Body of pancreas (tissue), 4 donors: Measurements from ENCODE around the gene GNAI1. TPM values are rescaled to one million over a fixed set of nuclear protein-coding genes. Genes with fewer than 3 reads are reported as not detected.

Experiments used
- ATAC-seq: fragments of 150-250 bp; one replicate; pipeline ENCODE4 v1.9.1; 2016
- DNase-seq, 4 donors: peaks; one replicate each; pipeline ENCODE4 v3.0.0-alpha.2; 2019
- H3K27ac ChIP-seq, 4 donors: fragments of 200-600 bp; sonication (generic); 1 replicate in 3 of 4; 2 replicates in 1 of 4; pipeline versions ENCODE4 v1.5.1 to v1.6.1; 2016 to 2019; ENCODE audit warnings: mild to moderate bottlenecking in 1 of 4, mixed read lengths in 1 of 4, moderate library complexity in 1 of 4
- H3K27me3 ChIP-seq, 2 donors: fragments of 200-600 bp; sonication (generic); one replicate each; pipeline ENCODE4 v1.6.0; 2016; ENCODE audit warnings: mild to moderate bottlenecking in 1 of 2
- H3K36me3 ChIP-seq, 2 donors: fragments of 200-600 bp; sonication (generic); replicated peaks in 1 of 2; 2 replicates each; pipeline ENCODE4 v1.5.1; 2016; ENCODE audit warnings: low read depth in 2 of 2; ENCODE audit not compliant: insufficient read depth in 1 of 2
- H3K4me1 ChIP-seq: fragments of 200-600 bp; sonication (generic); one replicate; pipeline ENCODE4 v1.6.0; 2016
- H3K4me3 ChIP-seq, 2 donors: fragments of 200-600 bp; sonication (generic); 1 replicate in 1 of 2; 2 replicates in 1 of 2; pipeline ENCODE4 v1.5.1; 2016 to 2019
- H3K9me3 ChIP-seq, 3 donors: fragments of 200-600 bp; sonication (generic); 1 replicate in 2 of 3; 2 replicates in 1 of 3; pipeline ENCODE4 v1.5.1; 2016
- POLR2A ChIP-seq, 3 donors: fragments of 450-650 bp; IDR thresholded peaks; one replicate each; pipeline ENCODE4 v1.6.1; 2016; ENCODE audit warnings: antibody characterized with exemption in 3 of 3, mild to moderate bottlenecking in 2 of 3
- WGBS, 2 donors: methylation state at CpG; one replicate each; pipeline ENCODE4 v1.1.5; 2017; 5-methylcytosine and 5-hydroxymethylcytosine counted together
- intact Hi-C: fragments of 100-400 bp; cut with DNase I; formaldehyde crosslinking; loops from one replicate; pipeline ENCODE4 v1.15.1; 2023
- total RNA-seq, 2 donors: library from RNA; depleted of rRNA; stranded (reverse); fragments of >200 nt; gene quantifications; one replicate each; pipeline ENCODE4 v1.1.0, GENCODE V29; 2016
- TF ChIP-seq, protein P1 (sequence below), 7 experiments: fragments of 450-650 bp in 4 of 7; fragments of 200-600 bp in 3 of 7; sonication (generic) in 3 of 7; IDR thresholded peaks; one replicate each; pipeline ENCODE4 v1.5.1; 2016 to 2019; ENCODE audit warnings: antibody characterized with exemption in 7 of 7

The GNAI1 gene
- total RNA-seq, 2 donors from 2014 or later, result 9.1 to 16.5 TPM

- DNase-seq (no peak), ATAC-seq (no peak)
- no peaks in the 10 kb centered on the region for H3K9me3 ChIP-seq
- no peaks in the 10 kb centered on the region for H3K27me3 ChIP-seq
- no peaks in the 10 kb centered on the region for H3K36me3 ChIP-seq
- WGBS, 2 donors, result 83 to 95% methylated on average over 2 of the region's 2 CpGs
- no peak overlapping the region for H3K4me3 ChIP-seq
- TF ChIP-seq, protein P1, sequence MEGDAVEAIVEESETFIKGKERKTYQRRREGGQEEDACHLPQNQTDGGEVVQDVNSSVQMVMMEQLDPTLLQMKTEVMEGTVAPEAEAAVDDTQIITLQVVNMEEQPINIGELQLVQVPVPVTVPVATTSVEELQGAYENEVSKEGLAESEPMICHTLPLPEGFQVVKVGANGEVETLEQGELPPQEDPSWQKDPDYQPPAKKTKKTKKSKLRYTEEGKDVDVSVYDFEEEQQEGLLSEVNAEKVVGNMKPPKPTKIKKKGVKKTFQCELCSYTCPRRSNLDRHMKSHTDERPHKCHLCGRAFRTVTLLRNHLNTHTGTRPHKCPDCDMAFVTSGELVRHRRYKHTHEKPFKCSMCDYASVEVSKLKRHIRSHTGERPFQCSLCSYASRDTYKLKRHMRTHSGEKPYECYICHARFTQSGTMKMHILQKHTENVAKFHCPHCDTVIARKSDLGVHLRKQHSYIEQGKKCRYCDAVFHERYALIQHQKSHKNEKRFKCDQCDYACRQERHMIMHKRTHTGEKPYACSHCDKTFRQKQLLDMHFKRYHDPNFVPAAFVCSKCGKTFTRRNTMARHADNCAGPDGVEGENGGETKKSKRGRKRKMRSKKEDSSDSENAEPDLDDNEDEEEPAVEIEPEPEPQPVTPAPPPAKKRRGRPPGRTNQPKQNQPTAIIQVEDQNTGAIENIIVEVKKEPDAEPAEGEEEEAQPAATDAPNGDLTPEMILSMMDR (IDR thresholded peaks at IDR 0.05), result no peak
- no peak for TF ChIP-seq POLR2A (IDR thresholded peaks at IDR 0.05)
- intact Hi-C loops, result no loop called here
- H3K4me1 ChIP-seq, result no peaks in the 10 kb centered on the region
- H3K27ac ChIP-seq, result no peak overlapping the region
Observed at GRCh38 chr7:80206763-80207162, 72.1 kb downstream of the GNAI1 start.

DNA sequence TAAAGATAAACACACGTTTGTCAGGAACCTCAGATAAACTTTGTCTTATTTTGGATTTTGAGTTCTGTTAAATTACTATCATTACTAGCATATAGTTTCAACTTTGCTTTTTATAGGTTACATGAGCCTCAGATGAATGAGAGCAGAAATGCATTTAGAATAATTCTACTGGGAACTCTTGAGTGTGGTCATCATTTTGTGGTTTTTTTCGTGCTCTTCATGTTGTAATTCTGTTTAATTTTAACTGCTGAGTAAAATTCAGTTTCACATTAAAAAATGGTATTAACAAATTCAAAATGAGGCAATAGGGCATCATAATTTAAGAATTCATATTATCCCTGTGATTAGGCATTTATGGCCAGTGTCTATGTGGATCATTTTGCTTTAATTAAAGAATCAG, 72.9 kb downstream of the GNAI1 start:
- Histone ChIP-seq H3K36me3 (no peaks in the 10 kb centered on the region), H3K9me3 (no peaks in the 10 kb centered on the region), H3K27me3 (no peaks in the 10 kb centered on the region), H3K27ac (no peak overlapping the region), H3K4me1 (no peaks in the 10 kb centered on the region), H3K4me3 (no peak overlapping the region)
- no peak for ATAC-seq
- TF ChIP-seq, protein P1 (IDR thresholded peaks at IDR 0.05), result no peak
- TF ChIP-seq POLR2A (IDR thresholded peaks at IDR 0.05), result no peak
- intact Hi-C loops, result no loop called here
- WGBS, 2 donors, result 42 to 47% methylated on average over 2 of the region's 2 CpGs
- no peak for DNase-seq

DNA sequence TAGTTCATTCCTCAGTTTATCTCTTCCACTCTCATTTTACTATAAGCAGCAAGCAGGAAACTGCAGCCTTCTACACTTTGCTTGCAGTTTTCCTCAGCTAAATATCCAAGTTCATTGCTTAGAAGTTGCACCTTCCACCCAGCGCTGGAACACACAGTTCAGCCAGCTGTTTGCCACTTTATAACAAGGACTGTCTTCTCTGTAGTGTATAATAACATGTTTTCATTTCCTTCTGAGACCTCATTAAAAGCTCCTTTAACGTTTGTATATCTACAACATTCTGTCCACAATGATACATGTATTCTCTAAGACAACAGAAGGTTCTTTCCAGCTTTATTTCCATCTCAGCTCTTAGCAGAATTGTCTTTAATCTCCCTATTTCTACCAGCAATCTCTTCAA, 74.1 kb downstream of the GNAI1 start:
- intact Hi-C loops, result no loop called here
- no peaks in the 10 kb centered on the region for H3K36me3 ChIP-seq
- no peak overlapping the region for H3K27ac ChIP-seq
- H3K4me1 ChIP-seq, result no peaks in the 10 kb centered on the region
- TF ChIP-seq, protein P1 (IDR thresholded peaks at IDR 0.05), result no peak
- TF ChIP-seq POLR2A (IDR thresholded peaks at IDR 0.05), result no peak
- no peaks in the 10 kb centered on the region for H3K27me3 ChIP-seq
- no peak for DNase-seq
- H3K4me3 ChIP-seq, result no peak overlapping the region
- 74 to 80% methylated on average over 2 of the region's 2 CpGs for WGBS, 2 donors
- no peaks in the 10 kb centered on the region for H3K9me3 ChIP-seq
- no peak for ATAC-seq

DNA sequence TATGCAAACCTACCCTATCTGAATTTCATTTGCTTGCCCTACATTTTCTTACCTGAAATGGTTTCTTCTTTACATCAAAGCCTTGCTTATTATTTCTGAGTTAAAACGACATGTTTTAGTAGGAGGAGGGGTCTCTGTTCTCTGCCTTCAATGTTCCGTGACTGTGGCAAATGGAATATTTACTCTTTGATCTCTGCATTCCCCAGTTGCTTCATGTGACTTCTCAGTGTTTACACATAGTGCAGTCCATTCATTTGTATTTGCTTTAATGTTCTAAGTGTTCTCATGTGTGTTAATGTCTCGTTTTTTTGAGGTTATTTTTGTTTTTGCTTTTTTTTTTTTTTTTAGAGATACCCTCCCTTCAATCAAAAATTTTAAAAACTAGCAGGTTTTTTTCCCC, 75.8 kb downstream of the GNAI1 start:
- Histone ChIP-seq H3K27ac (no peak overlapping the region), H3K4me1 (no peaks in the 10 kb centered on the region), H3K27me3 (no peaks in the 10 kb centered on the region), H3K36me3 (no peaks in the 10 kb centered on the region), H3K9me3 (no peaks in the 10 kb centered on the region), H3K4me3 (no peak overlapping the region)
- no peak for DNase-seq
- WGBS, 2 donors, result 12 to 18% methylated on average over 3 of the region's 3 CpGs
- intact Hi-C loops, result no loop called here
- TF ChIP-seq POLR2A (IDR thresholded peaks at IDR 0.05), result no peak
- TF ChIP-seq, protein P1 (IDR thresholded peaks at IDR 0.05), result no peak
- no peak for ATAC-seq

GRCh38 chr7:80213814-80214213, 79.2 kb downstream of the GNAI1 start:
- no peaks in the 10 kb centered on the region for H3K27me3 ChIP-seq
- DNase-seq (no peak), ATAC-seq (no peak)
- no peaks in the 10 kb centered on the region for H3K9me3 ChIP-seq
- 86 to 88% methylated on average over 4 of the region's 4 CpGs for WGBS, 2 donors
- H3K27ac ChIP-seq, result no peak overlapping the region
- no peaks in the 10 kb centered on the region for H3K36me3 ChIP-seq
- H3K4me1 ChIP-seq, result no peaks in the 10 kb centered on the region
- intact Hi-C loops, result no loop called here
- TF ChIP-seq, protein P1 (IDR thresholded peaks at IDR 0.05), result no peak
- no peak for TF ChIP-seq POLR2A (IDR thresholded peaks at IDR 0.05)
- H3K4me3 ChIP-seq, result no peak overlapping the region
